HEK293 (cell line): ENCODE results near the gene SCN4B.

Experiments
- CTCF ChIA-PET: fragments of 350-600 bp; formaldehyde crosslinking; extraction: SDS; loops from one replicate; lab custom pipeline; 2021; ENCODE audit warnings: antibody characterized with exemption; lab: Yijun Ruan, JAX
- POLR2A ChIA-PET: fragments of 300-600 bp; formaldehyde crosslinking; extraction: SDS; loops from one replicate; lab custom pipeline; 2020; ENCODE audit warnings: antibody characterized with exemption, inconsistent platforms; lab: Yijun Ruan, JAX
- H3K27ac ChIP-seq: fragments of 200-500 bp; sonication (Bioruptor generic); 2 replicates; pipeline ENCODE4 v1.5.1; 2014; ENCODE audit warnings: low read depth, low read length, control low read depth, inconsistent platforms; ENCODE audit errors: extremely low read depth
- H3K36me3 ChIP-seq, 2 experiments: fragments of 200-500 bp in 1 of 2; sonication (Bioruptor generic) in 1 of 2; 1 replicate in 1 of 2; 2 replicates in 1 of 2; pipeline ENCODE4 v1.5.1; 2014 to 2017; ENCODE audit warnings: inconsistent platforms in 2 of 2, low read length in 2 of 2; ENCODE audit not compliant: control insufficient read depth in 2 of 2, insufficient read depth in 1 of 2
- H3K4me1 ChIP-seq: fragments of 200-500 bp; sonication (Bioruptor generic); 2 replicates; pipeline ENCODE4 v1.5.1; 2014; ENCODE audit warnings: mild to moderate bottlenecking, low read length, inconsistent platforms; ENCODE audit not compliant: control insufficient read depth, insufficient read depth
- H3K4me3 ChIP-seq: 2 replicates; pipeline ENCODE4 v1.5.1; 2011; ENCODE audit warnings: low read depth, mild to moderate bottlenecking, control low read depth, low read length, moderate library complexity
- H3K9me3 ChIP-seq: fragments of 200-500 bp; sonication (Bioruptor generic); 2 replicates; pipeline ENCODE4 v1.5.1; 2014; ENCODE audit warnings: low read depth, low read length, inconsistent platforms; ENCODE audit not compliant: control insufficient read depth, insufficient read depth
- EGR2 ChIP-seq: fragments of 450-650 bp; formaldehyde crosslinking; IDR thresholded peaks from 2 replicates; pipeline ENCODE4 v1.5.1; 2016; ENCODE audit warnings: low read depth, missing biosample characterization, missing genetic modification characterization
- FEZF1 ChIP-seq: fragments of 450-650 bp; formaldehyde crosslinking; IDR thresholded peaks from 2 replicates; pipeline ENCODE4 v1.5.1; 2016; ENCODE audit warnings: missing biosample characterization, missing genetic modification characterization
- KLF16 ChIP-seq: fragments of 450-650 bp; formaldehyde crosslinking; IDR thresholded peaks from 2 replicates; pipeline ENCODE4 v1.5.1; 2017; ENCODE audit warnings: missing biosample characterization, missing genetic modification characterization
- SP3 ChIP-seq: fragments of 450-650 bp; formaldehyde crosslinking; IDR thresholded peaks from 2 replicates; pipeline ENCODE4 v1.5.1; 2016; ENCODE audit warnings: missing biosample characterization, missing genetic modification characterization
- ZBTB20 ChIP-seq: fragments of 450-650 bp; formaldehyde crosslinking; IDR thresholded peaks from 2 replicates; pipeline ENCODE4 v1.5.1; 2016; ENCODE audit warnings: missing biosample characterization, missing genetic modification characterization
- ZBTB44 ChIP-seq: fragments of 450-650 bp; IDR thresholded peaks from 2 replicates; pipeline ENCODE4 v1.5.1; 2018; ENCODE audit warnings: missing biosample characterization, mild to moderate bottlenecking, missing genetic modification characterization
- ZBTB48 ChIP-seq: fragments of 450-650 bp; formaldehyde crosslinking; IDR thresholded peaks from 2 replicates; pipeline ENCODE4 v1.5.1; 2016; ENCODE audit warnings: missing biosample characterization, missing genetic modification characterization
- ZFP69B ChIP-seq: fragments of 450-650 bp; formaldehyde crosslinking; IDR thresholded peaks from 2 replicates; pipeline ENCODE4 v1.5.1; 2016; ENCODE audit warnings: missing biosample characterization, missing genetic modification characterization
- ZIC2 ChIP-seq: fragments of 450-650 bp; formaldehyde crosslinking; IDR thresholded peaks from 2 replicates; pipeline ENCODE4 v1.5.1; 2016; ENCODE audit warnings: missing biosample characterization, missing genetic modification characterization
- ZNF2 ChIP-seq: fragments of 450-650 bp; formaldehyde crosslinking; IDR thresholded peaks from 2 replicates; pipeline ENCODE4 v1.5.1; 2016; ENCODE audit warnings: missing biosample characterization, missing genetic modification characterization
- ZNF398 ChIP-seq: fragments of 450-650 bp; formaldehyde crosslinking; IDR thresholded peaks from 2 replicates; pipeline ENCODE4 v1.5.1; 2017; ENCODE audit warnings: missing biosample characterization, missing genetic modification characterization
- ZNF561 ChIP-seq: fragments of 450-650 bp; IDR thresholded peaks from 2 replicates; pipeline ENCODE4 v1.5.1; 2018; ENCODE audit warnings: missing biosample characterization, missing genetic modification characterization, borderline replicate concordance
- ZNF596 ChIP-seq: fragments of 450-650 bp; IDR thresholded peaks from 2 replicates; pipeline ENCODE4 v1.5.0; 2018; ENCODE audit warnings: missing biosample characterization, mild to moderate bottlenecking, missing genetic modification characterization, moderate library complexity
- ZNF777 ChIP-seq: fragments of 450-650 bp; formaldehyde crosslinking; IDR thresholded peaks from 2 replicates; pipeline ENCODE4 v1.5.1; 2017; ENCODE audit warnings: missing biosample characterization, missing genetic modification characterization, borderline replicate concordance
- ZNF830 ChIP-seq: fragments of 450-650 bp; IDR thresholded peaks from 2 replicates; pipeline ENCODE4 v1.5.0; 2018; ENCODE audit warnings: missing biosample characterization, missing genetic modification characterization, low read depth, mild to moderate bottlenecking, moderate library complexity
- ZSCAN23 ChIP-seq: fragments of 450-650 bp; formaldehyde crosslinking; IDR thresholded peaks from 2 replicates; pipeline ENCODE4 v1.5.1; 2016; ENCODE audit warnings: missing biosample characterization, missing genetic modification characterization
- ZSCAN5A ChIP-seq: fragments of 450-650 bp; formaldehyde crosslinking; IDR thresholded peaks from 2 replicates; pipeline ENCODE4 v1.5.1; 2016; ENCODE audit warnings: missing biosample characterization, missing genetic modification characterization
- TF ChIP-seq, protein P1 (sequence below): fragments of 450-650 bp; formaldehyde crosslinking; optimal IDR thresholded peaks from 2 replicates; pipeline ENCODE3; 2016; ENCODE audit warnings: missing biosample characterization, mild to moderate bottlenecking, missing genetic modification characterization
- TF ChIP-seq, protein P2 (sequence below): fragments of 450-650 bp; formaldehyde crosslinking; IDR thresholded peaks from 2 replicates; pipeline ENCODE4 v1.5.1; 2016; ENCODE audit warnings: missing biosample characterization, missing genetic modification characterization
- TF ChIP-seq, protein P3 (sequence below): fragments of 450-650 bp; formaldehyde crosslinking; IDR thresholded peaks from 2 replicates; pipeline ENCODE4 v1.5.1; 2016; ENCODE audit warnings: missing biosample characterization, missing genetic modification characterization

Gene SCN4B, protein sequence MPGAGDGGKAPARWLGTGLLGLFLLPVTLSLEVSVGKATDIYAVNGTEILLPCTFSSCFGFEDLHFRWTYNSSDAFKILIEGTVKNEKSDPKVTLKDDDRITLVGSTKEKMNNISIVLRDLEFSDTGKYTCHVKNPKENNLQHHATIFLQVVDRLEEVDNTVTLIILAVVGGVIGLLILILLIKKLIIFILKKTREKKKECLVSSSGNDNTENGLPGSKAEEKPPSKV

DNA sequence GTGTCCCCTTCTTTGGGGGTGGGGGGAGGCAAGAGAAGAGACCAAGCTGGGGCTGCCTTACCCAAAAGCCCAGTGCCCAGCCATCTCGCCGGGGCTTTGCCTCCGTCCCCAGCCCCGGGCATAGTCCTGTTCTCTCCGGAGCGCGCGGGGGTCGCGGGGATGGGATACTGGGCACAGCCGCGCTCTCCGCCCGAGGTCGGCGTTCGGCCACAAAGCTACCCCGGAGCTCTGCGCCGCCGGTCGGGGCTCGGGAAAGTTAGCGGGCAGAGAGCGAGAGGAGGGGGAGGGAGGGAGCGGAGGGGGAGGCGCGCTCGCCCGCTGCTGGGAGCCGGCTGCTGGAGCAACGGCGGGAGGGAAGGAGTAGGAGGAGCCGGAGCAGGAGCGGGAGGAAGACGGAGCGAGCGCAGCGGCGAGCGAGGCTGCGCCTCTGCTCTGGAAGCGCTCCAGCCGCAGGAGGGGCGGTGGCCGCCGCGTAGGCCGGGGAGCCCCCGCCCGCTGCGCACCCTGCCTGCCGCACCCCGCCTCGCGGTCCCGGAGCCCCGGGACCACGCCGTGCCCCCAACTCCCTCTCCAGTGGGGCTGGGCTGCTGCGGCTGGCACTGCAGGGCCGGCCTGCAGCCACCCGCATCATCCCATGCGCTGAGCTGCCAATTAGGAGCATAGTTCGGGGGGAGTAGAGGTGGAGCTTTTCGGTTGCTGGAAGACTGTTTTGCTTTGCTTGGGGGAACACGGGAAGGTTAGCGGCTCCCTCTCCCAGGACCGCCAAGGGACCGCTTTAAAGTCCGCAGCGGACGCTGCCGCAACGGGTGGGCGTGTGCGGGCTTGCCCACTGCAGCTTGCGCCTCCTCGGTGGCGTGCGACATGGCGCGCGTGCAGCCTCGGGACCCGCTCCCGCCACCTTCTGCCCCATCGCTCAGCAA, at the start of gene SCN4B:
Gene SCN4B (minus strand): TSS at position 272 of the 920 bp plus-strand sequence. CDS start 150 bp downstream, at position 122.
- H3K36me3 ChIP-seq: no peaks in the 10 kb centered on the region
- H3K9me3 ChIP-seq: no peaks in the 10 kb centered on the region
- CTCF ChIA-PET: interaction anchor here (0.6 to 1.9 kb wide), 7 partner anchors 9 to 777 kb away, joined by 3 to 18 read pairs (median 3); no protein-coding TSS in a partner anchor
- peak within 1 kb of the TSS; percentile 47 for H3K4me3 ChIP-seq
- POLR2A ChIA-PET: interaction anchor here (0.9 to 2.2 kb wide), 4 partner anchors 10 to 28 kb away, joined by 3 to 7 read pairs (median 4); no protein-coding TSS in a partner anchor
- no peaks in the 10 kb centered on the region for H3K4me1 ChIP-seq
- H3K27ac ChIP-seq: no peak within 1 kb of the TSS; the same call in 1 of the 2 replicates
- TF ChIP-seq ZBTB48 (tag by site-specific recombination) (peak; percentile 97), ZNF777 (tag by site-specific recombination) (peak; percentile 42; the same call in 1 of the 2 replicates), ZNF398 (tag by site-specific recombination) (peak; percentile 97), ZSCAN23 (tag by site-specific recombination) (no peak), SP3 (tag by site-specific recombination) (peak; percentile 26; the same call in 1 of the 2 replicates), ZNF2 (tag by site-specific recombination) (peak; percentile 60), ZSCAN5A (tag by site-specific recombination) (no peak), ZBTB20 (0 out of 2 replicates have a peak, but pooled peaks have one; percentile 29), KLF16 (tag by site-specific recombination) (peak; percentile 39; the same call in 1 of the 2 replicates), ZNF561 (peak; percentile 99), ZNF830 (tag by site-specific recombination) (no peak), ZFP69B (tag by site-specific recombination) (peak; percentile 27; the same call in 1 of the 2 replicates), ZNF596 (tag by site-specific recombination) (0 out of 2 replicates have a peak, but pooled peaks have one; percentile 44), FEZF1 (tag by site-specific recombination) (no peak), ZBTB44 (peak; percentile 69; the same call in 1 of the 2 replicates), EGR2 (tag by site-specific recombination) (peak; percentile 61; the same call in 1 of the 2 replicates), ZIC2 (tag by site-specific recombination) (peak; percentile 55)
- TF ChIP-seq, protein P1, sequence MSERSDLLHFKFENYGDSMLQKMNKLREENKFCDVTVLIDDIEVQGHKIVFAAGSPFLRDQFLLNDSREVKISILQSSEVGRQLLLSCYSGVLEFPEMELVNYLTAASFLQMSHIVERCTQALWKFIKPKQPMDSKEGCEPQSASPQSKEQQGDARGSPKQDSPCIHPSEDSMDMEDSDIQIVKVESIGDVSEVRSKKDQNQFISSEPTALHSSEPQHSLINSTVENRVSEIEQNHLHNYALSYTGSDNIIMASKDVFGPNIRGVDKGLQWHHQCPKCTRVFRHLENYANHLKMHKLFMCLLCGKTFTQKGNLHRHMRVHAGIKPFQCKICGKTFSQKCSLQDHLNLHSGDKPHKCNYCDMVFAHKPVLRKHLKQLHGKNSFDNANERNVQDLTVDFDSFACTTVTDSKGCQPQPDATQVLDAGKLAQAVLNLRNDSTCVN (tag by site-specific recombination): peak; percentile 90
- TF ChIP-seq, protein P2, sequence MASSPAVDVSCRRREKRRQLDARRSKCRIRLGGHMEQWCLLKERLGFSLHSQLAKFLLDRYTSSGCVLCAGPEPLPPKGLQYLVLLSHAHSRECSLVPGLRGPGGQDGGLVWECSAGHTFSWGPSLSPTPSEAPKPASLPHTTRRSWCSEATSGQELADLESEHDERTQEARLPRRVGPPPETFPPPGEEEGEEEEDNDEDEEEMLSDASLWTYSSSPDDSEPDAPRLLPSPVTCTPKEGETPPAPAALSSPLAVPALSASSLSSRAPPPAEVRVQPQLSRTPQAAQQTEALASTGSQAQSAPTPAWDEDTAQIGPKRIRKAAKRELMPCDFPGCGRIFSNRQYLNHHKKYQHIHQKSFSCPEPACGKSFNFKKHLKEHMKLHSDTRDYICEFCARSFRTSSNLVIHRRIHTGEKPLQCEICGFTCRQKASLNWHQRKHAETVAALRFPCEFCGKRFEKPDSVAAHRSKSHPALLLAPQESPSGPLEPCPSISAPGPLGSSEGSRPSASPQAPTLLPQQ (tag by site-specific recombination): peak; percentile 41; the same call in 1 of the 2 replicates
- TF ChIP-seq, protein P3, sequence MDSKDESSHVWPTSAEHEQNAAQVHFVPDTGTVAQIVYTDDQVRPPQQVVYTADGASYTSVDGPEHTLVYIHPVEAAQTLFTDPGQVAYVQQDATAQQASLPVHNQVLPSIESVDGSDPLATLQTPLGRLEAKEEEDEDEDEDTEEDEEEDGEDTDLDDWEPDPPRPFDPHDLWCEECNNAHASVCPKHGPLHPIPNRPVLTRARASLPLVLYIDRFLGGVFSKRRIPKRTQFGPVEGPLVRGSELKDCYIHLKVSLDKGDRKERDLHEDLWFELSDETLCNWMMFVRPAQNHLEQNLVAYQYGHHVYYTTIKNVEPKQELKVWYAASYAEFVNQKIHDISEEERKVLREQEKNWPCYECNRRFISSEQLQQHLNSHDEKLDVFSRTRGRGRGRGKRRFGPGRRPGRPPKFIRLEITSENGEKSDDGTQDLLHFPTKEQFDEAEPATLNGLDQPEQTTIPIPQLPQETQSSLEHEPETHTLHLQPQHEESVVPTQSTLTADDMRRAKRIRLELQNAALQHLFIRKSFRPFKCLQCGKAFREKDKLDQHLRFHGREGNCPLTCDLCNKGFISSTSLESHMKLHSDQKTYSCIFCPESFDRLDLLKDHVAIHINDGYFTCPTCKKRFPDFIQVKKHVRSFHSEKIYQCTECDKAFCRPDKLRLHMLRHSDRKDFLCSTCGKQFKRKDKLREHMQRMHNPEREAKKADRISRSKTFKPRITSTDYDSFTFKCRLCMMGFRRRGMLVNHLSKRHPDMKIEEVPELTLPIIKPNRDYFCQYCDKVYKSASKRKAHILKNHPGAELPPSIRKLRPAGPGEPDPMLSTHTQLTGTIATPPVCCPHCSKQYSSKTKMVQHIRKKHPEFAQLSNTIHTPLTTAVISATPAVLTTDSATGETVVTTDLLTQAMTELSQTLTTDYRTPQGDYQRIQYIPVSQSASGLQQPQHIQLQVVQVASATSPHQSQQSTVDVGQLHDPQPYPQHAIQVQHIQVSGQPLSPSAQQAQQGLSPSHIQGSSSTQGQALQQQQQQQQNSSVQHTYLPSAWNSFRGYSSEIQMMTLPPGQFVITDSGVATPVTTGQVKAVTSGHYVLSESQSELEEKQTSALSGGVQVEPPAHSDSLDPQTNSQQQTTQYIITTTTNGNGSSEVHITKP (tag by site-specific recombination): peak; percentile 69
